WERI-Rb-1 (cell line): ENCODE measurements around the gene ADAMTS13.

ENCODE experiments used
- DNase-seq: peaks from one replicate; pipeline ENCODE4 v3.0.0-alpha.2; 2020
- H3K27ac ChIP-seq: fragments of 250-450 bp; sonication (Bioruptor Pico); 2 replicates; pipeline ENCODE4 v1.5.1; 2020; ENCODE audit warnings: mild to moderate bottlenecking, moderate library complexity
- H3K27me3 ChIP-seq: fragments of 250-450 bp; sonication (Bioruptor Pico); 2 replicates; pipeline ENCODE4 v1.5.1; 2021; ENCODE audit warnings: mild to moderate bottlenecking, low read depth, moderate library complexity; ENCODE audit not compliant: insufficient read depth, severe bottlenecking
- H3K36me3 ChIP-seq: fragments of 250-450 bp; sonication (Bioruptor Pico); 2 replicates; pipeline ENCODE4 v1.5.1; 2020; ENCODE audit warnings: mild to moderate bottlenecking, moderate library complexity
- H3K4me3 ChIP-seq: 2 replicates; pipeline ENCODE4 v1.5.1; 2011; ENCODE audit warnings: low read depth, mild to moderate bottlenecking, control low read depth, low read length
- H3K9me3 ChIP-seq: fragments of 250-450 bp; sonication (Bioruptor Pico); 2 replicates; pipeline ENCODE4 v1.5.1; 2021; ENCODE audit warnings: mild to moderate bottlenecking, moderate library complexity; ENCODE audit not compliant: severe bottlenecking
- CTCF ChIP-seq: IDR thresholded peaks from 2 replicates; pipeline ENCODE4 v1.5.1; 2011; ENCODE audit warnings: low read depth, mild to moderate bottlenecking, control low read depth, inconsistent platforms, low read length

Gene ADAMTS13

GRCh38 chr9:133489253-133490190 is 67.4 kb downstream of the ADAMTS13 start:
- no peaks in the 10 kb centered on the region for H3K36me3 ChIP-seq
- no peaks in the 10 kb centered on the region for H3K27me3 ChIP-seq
- no peak for TF ChIP-seq CTCF
- H3K4me3 ChIP-seq, result no peak overlapping the region
- no peak overlapping the region for H3K27ac ChIP-seq
- H3K9me3 ChIP-seq, result no peaks in the 10 kb centered on the region
- no peak for DNase-seq

DNA sequence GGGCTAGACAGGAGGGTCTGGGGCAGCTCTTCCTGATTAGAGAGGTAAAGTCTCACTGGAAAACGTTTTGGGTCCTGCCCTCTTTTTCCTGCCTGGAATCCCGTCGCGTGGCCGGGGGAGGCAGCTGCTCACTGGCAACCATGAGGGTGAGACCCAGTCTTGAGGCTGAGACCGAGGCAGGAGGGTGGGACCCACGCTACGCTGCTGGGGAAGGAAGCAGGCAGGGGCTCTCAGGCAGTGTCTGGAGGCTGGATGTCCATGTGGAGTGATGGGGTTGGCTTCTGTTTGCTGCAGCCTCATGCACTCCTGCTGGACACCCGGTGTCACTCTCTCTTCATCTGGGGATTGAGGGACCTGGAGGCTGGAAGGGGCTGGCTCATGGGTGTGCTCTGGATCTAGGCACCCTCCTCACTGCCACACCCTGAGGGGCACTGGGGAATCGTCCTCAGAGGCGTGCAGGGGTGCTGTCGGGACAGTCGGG is 68.1 kb downstream of the ADAMTS13 start:
- Histone ChIP-seq H3K4me3 (no peak overlapping the region), H3K27ac (no peak overlapping the region), H3K36me3 (no peaks in the 10 kb centered on the region), H3K27me3 (no peaks in the 10 kb centered on the region), H3K9me3 (no peaks in the 10 kb centered on the region)
- DNase-seq, result no peak
- TF ChIP-seq CTCF, result peak; percentile 42

DNA sequence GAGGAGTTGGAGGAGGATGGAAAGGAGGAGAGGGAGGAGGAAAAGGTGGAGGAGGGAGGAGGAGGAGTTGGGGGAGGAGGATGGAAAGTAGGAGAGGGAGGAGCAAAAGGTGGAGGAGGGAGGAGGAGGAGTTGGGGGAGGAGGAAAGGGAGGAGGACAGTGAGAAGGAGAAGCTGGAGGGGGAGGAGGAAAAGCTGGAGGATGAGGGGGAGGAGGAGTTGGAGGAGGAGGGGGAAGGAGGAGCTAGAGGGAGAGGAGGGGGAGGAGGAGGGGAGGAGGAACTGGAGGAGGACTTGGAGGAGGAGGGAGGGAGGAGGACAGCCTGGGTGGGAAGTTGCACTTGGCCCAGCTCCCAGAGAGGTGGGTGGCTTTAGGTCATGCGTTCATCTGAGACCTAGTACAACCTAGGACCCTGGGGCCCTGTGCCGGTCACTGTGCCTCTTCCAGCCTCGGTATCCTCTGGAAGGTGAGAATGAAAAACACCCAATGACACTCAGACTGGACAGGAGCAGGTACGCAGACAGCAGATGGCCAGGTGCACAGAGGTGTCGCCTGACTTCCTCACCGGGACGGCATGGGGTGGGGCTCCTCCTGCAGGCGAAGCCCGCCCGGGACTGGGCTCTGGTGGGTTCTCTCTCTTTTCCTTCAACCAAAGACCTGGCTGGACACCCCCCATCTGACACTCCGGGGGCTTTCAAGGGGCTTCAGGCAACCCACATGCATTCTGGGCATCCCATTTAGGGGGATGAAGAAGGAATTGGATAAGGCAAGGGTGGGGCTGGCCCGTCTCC is 68.9 kb downstream of the ADAMTS13 start:
- no peak for TF ChIP-seq CTCF
- Histone ChIP-seq H3K27me3 (no peaks in the 10 kb centered on the region), H3K27ac (no peak overlapping the region), H3K4me3 (no peak overlapping the region), H3K36me3 (no peaks in the 10 kb centered on the region), H3K9me3 (no peaks in the 10 kb centered on the region)
- DNase-seq, result no peak

DNA sequence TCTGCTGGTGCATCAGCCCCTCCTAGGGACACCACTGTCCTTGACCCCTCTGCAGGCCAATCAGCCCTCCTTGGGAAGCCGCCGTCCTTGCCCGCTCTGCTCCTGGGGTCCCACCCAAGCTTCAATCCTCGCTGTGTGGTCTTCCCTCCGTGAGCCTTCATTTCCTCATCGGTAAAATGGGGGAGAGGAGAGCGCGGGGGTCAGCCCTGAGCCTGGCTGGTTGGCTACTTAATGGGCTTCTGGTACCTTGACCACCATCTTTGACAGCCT is 69.4 kb downstream of the ADAMTS13 start:
- no peak for TF ChIP-seq CTCF

GRCh38 chr9:133492061-133493021 is 70.2 kb downstream of the ADAMTS13 start:
- Histone ChIP-seq H3K27ac (peak overlapping the region; percentile 10; the same call in 1 of the 2 replicates), H3K27me3 (no peaks in the 10 kb centered on the region), H3K4me3 (no peak overlapping the region), H3K9me3 (no peaks in the 10 kb centered on the region), H3K36me3 (no peaks in the 10 kb centered on the region)
- TF ChIP-seq CTCF, result no peak
- DNase-seq, result no peak

More for the DNA sequence above, 69.4 kb downstream of the ADAMTS13 start:
- Histone ChIP-seq H3K36me3 (no peaks in the 10 kb centered on the region), H3K9me3 (no peaks in the 10 kb centered on the region), H3K27me3 (no peaks in the 10 kb centered on the region), H3K4me3 (no peak overlapping the region), H3K27ac (no peak overlapping the region)
- DNase-seq, result no peak
